NCI-H187 (cell line): ENCODE data around the gene ARF6.
"Not testable (repeated sequence)": the region's sequence is repeated elsewhere in the genome, so short reads cannot be mapped to it uniquely, and the experiment has no call there.

ENCODE experiments used
- DNase-seq, 2 experiments: peaks; one replicate each; lab custom pipeline; 2025; lab: John Stamatoyannopoulos, UW

Gene ARF6

GRCh38 chr14:49907186-49907585 lies 14.3 kb downstream of the ARF6 start:
- no peak for DNase-seq

GRCh38 chr14:49908433-49908782 lies 15.5 kb downstream of the ARF6 start:
- no peak for DNase-seq

GRCh38 chr14:49909016-49909415 lies 16.1 kb downstream of the ARF6 start:
- DNase-seq, result no peak

GRCh38 chr14:49915085-49915484 lies 22.2 kb downstream of the ARF6 start:
- no peak for DNase-seq

GRCh38 chr14:49918706-49919105 lies 25.8 kb downstream of the ARF6 start:
- no peak for DNase-seq

GRCh38 chr14:49919825-49920659 lies 27.2 kb downstream of the ARF6 start:
- no peak for DNase-seq

GRCh38 chr14:49920935-49921334 lies 28.1 kb downstream of the ARF6 start:
- DNase-seq, result no peak

GRCh38 chr14:49921401-49921800 lies 28.5 kb downstream of the ARF6 start:
- DNase-seq, result no peak

- no peak for DNase-seq
These were observed 30.6 kb downstream of the ARF6 start for GRCh38 chr14:49923442-49923841.

GRCh38 chr14:49923881-49924280 lies 31.0 kb downstream of the ARF6 start:
- DNase-seq, result no peak

GRCh38 chr14:49924852-49925251 lies 32.0 kb downstream of the ARF6 start:
- no peak for DNase-seq

- no peak for DNase-seq
These were observed 33.9 kb downstream of the ARF6 start for GRCh38 chr14:49926803-49927202.

- no peak for DNase-seq
These were observed 35.1 kb downstream of the ARF6 start for GRCh38 chr14:49928015-49928414.

- no peak for DNase-seq
These were observed 37.8 kb downstream of the ARF6 start for GRCh38 chr14:49930720-49931119.

GRCh38 chr14:49931523-49931922 lies 38.6 kb downstream of the ARF6 start:
- no peak for DNase-seq

GRCh38 chr14:49933128-49933527 lies 40.2 kb downstream of the ARF6 start:
- no peak for DNase-seq

- no peak for DNase-seq
These were observed 40.8 kb downstream of the ARF6 start for GRCh38 chr14:49933704-49934103.

- DNase-seq, result no peak
These were observed 41.8 kb downstream of the ARF6 start for GRCh38 chr14:49934646-49935045.

- no peak for DNase-seq
These were observed 42.6 kb downstream of the ARF6 start for GRCh38 chr14:49935526-49935925.

GRCh38 chr14:49936246-49936645 lies 43.4 kb downstream of the ARF6 start:
- DNase-seq, result not testable (repeated sequence)

GRCh38 chr14:49936882-49937281 lies 44.0 kb downstream of the ARF6 start:
- not testable (repeated sequence) for DNase-seq

- not testable (repeated sequence) for DNase-seq
These were observed 46.3 kb downstream of the ARF6 start for GRCh38 chr14:49939215-49939614.

- DNase-seq, result no peak
These were observed 47.1 kb downstream of the ARF6 start for GRCh38 chr14:49939884-49940510.
